Measurements from ENCODE around the gene MYH6.
"Not testable (repeated sequence)": the region's sequence is repeated elsewhere in the genome, so short reads cannot be mapped to it uniquely, and the experiment has no call there.

MYH6 gene

DNA sequence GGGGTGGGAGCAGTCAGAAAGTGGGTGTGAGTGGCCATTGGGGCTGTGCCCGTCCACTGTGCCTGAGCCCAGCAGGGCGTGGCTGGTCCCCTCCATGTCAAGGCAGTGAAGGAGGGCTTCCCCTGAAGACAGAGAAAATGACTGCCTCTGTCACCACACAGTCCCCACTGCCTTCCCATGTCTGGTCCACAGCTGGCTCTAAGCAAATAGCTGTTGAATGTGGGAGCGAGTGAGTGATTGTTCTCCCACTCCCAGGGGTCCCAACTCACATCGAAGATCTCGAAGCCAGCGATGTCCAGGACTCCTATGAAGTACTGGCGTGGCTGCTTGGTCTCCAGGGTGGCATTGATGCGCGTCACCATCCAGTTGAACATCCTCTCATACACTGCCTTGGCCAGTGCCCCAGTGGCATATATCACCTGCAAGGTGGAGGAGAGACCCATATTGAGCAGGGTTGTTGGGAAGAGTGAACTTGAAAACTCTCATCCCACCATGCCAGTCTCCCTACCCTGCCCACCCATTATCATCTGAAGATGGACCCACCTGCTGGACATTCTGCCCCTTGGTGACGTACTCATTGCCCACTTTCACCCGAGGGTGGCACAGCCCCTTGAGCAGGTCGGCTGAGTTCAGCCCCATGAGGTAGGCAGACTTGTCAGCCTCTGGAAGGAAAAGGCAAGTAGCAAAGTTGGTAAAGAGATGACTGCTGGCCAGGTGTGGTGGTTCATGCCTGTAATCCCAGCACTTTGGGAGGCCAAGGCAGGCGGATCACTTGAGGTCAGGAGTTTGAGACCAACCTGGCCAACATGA, 20.8 kb upstream of the MYH6 start:
- TF ChIP-seq, protein P1, sequence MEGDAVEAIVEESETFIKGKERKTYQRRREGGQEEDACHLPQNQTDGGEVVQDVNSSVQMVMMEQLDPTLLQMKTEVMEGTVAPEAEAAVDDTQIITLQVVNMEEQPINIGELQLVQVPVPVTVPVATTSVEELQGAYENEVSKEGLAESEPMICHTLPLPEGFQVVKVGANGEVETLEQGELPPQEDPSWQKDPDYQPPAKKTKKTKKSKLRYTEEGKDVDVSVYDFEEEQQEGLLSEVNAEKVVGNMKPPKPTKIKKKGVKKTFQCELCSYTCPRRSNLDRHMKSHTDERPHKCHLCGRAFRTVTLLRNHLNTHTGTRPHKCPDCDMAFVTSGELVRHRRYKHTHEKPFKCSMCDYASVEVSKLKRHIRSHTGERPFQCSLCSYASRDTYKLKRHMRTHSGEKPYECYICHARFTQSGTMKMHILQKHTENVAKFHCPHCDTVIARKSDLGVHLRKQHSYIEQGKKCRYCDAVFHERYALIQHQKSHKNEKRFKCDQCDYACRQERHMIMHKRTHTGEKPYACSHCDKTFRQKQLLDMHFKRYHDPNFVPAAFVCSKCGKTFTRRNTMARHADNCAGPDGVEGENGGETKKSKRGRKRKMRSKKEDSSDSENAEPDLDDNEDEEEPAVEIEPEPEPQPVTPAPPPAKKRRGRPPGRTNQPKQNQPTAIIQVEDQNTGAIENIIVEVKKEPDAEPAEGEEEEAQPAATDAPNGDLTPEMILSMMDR (IDR thresholded peaks at IDR 0.05; ENCODE audit: extremely low read depth, missing control alignments) = no peak
- no peak for DNase-seq (ENCODE audit: low spot score)

DNA sequence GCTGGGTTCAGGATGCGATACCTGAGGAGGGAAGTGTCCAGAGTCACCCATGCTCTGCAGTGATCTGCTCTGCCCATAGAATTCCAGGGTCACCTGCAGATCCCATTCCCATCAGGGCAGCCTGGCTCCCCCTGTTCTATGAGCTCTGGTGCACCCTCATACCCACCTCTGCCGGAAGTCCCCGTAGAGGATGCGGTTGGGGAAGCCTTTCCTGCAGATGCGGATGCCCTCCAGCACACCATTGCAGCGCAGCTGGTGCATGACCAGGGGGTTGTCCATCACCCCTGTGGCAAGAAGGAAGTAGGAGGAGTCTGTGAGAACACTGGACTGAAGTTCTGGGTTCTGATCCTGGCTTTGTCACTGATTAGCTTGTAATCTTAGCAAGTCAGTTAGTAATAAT, 17.7 kb upstream of the MYH6 start:
- DNase-seq (ENCODE audit: low spot score) = not testable (repeated sequence)

DNA sequence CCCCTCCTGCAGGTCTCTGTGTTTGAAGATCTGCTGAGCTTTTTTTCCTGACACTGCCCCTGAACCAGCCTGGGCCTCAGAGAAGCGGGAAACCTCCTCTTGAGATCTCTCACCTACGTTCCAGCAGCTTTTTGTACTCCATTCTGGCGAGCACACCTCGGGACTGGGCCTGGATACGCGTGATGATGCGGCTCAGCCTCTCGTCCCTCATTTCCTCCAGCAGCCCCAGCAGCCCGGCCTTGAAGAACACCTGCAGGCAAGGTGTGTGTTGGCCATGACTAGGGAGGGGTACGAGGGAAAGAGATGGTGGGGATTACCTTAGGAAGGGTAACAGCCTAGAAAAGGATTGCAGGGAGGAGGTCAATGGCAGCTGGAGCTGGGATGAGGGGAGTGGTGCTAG, 17.1 kb upstream of the MYH6 start:
- DNase-seq (ENCODE audit: low spot score) = no peak
- TF ChIP-seq, protein P1 (IDR thresholded peaks at IDR 0.05; ENCODE audit: extremely low read depth, missing control alignments) = no peak

DNA sequence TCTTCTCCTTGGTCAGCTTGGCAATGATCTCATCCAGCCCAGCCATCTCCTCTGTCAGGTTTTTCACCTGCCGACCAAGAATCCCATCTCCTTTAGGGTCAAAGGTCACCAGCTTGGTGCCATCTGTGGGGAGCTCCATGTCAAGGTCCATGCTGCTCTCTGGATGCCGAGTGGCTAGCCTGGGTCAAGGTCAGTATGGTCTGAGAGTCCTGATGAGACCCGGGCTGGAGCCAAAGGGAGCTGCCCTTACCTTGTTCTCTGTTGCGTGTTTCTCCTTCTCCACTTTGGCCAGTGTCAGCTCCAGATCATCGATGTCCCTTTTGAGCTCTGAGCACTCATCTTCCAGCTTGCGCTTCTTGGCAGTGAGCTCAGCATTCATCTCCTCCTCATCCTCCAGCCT, 15.6 kb upstream of the MYH6 start:
- TF ChIP-seq, protein P1 (IDR thresholded peaks at IDR 0.05; ENCODE audit: extremely low read depth, missing control alignments) = no peak
- no peak for DNase-seq (ENCODE audit: low spot score)

DNA sequence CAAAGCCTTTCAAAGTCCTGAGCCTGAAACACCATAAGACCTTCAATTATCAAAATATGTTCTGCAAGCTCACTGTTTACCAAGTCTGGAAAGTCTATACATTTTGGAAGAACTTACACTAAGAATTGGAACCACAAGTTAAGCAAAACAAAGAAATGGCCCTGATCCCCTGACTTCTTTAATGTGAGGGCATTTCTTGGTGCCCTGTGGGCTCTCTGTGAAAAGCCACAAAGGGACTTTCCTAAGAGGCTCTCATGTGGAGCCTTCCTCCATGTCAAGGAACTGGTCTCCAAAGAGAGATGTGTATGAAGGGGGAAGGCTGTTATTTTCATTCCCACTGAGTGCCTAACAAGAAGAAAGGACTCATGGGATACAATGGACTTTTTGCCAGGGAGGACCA, 13.5 kb upstream of the MYH6 start:
- TF ChIP-seq, protein P1 (IDR thresholded peaks at IDR 0.05; ENCODE audit: extremely low read depth, missing control alignments) = no peak
- DNase-seq (ENCODE audit: low spot score) = no peak

DNA sequence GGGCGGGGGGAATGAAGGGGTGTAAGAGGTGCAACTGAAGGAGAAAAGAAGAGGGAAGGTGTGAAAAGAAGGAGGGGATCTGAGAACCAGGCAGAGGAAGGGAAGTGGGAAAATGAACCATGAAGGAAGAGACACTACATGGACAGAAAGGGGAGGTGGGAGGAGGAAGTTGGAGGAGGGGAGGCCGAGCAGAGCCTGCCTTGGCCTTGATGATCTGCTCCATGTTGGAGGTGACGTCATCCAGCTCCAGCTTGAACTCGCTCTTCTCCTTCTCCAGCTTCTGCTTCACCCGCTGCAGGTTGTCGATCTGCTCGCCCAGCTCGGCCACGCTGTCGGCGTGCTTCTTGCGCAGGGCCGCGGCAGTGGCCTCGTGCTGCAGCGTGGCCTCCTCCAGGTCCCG, 11.6 kb upstream of the MYH6 start:
- not testable (repeated sequence) for DNase-seq (ENCODE audit: low spot score)

DNA sequence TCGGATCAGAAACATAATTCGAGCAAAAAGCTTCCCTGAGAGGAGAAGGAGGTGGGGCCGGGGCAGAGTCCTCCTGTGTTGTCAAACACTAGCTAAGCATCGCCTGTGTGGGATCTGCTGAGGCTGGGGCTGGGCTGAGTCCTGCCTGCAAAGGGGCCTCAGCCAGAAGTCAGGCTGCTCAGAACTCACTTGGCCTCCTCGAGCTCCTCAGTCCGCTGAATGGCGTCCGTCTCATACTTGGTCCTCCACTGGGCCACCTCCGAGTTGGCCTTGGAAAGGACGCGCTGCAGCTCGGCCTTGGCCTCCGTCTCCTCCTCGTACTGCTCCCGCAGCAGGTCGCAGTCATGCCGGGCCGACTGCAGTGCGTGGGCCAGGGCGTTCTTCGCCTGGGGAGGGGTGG, 9.9 kb upstream of the MYH6 start:
- no peak for DNase-seq (ENCODE audit: low spot score)
- TF ChIP-seq, protein P1 (IDR thresholded peaks at IDR 0.05; ENCODE audit: extremely low read depth, missing control alignments) = no peak

DNA sequence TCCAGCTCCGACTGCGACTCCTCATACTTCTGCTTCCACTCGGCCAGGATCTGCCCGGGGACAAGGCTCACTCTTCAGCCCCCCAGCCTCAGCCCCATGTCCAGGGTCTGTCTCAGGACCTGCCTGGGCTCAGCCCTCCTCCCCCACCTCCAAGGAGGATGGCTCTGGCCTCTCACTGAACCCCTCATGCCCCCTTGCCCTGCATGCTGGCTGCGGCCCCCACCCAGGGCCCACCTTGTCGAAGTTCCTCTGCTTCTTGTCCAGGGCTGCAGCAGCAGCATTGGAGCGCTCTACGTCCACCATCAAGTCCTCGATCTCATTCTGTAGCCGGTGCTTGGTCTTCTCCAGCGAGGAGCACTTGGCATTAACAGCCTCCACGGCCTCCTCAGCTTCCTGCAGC, 9.2 kb upstream of the MYH6 start:
- not testable (repeated sequence) for DNase-seq (ENCODE audit: low spot score)

DNA sequence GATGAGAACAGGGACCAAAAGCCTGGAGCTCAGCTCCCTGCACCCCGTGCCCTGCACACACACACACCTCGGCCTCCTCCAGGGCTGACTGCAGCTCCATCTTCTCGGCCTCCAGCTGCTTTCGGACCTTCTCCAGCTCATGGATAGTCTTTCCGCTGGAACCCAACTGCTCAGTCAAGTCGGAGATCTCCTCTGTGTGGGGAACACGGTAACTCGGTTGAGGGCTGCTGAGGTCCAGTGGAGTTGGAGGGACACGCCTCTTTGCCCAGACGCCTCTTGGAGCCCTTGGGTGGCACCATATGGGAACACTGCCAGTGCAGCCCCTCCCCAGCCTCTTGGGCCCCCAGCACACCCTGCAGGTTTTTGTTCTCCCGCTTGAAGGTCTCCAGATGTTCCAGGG, 8.7 kb upstream of the MYH6 start:
- TF ChIP-seq, protein P1 (IDR thresholded peaks at IDR 0.05; ENCODE audit: extremely low read depth, missing control alignments) = no peak
- DNase-seq (ENCODE audit: low spot score) = no peak
